Breast epithelium (tissue), 4 donors: ENCODE data around the gene PLVAP. TPM values are rescaled to one million over a fixed set of nuclear protein-coding genes. Genes with fewer than 3 reads are reported as not detected.

Experiments used
- DNase-seq, 2 donors: peaks; one replicate each; pipeline ENCODE4 v3.0.0-alpha.2; 2019; ENCODE audit warnings: low spot score in 2 of 2
- H3K27ac ChIP-seq, 2 donors: fragments of 200-600 bp; sonication (generic) in 1 of 2; one replicate each; pipeline ENCODE4 v1.5.1; 2016 to 2019; ENCODE audit warnings: mild to moderate bottlenecking in 1 of 2
- H3K27me3 ChIP-seq, 2 donors: fragments of 200-600 bp; sonication (generic) in 1 of 2; one replicate each; pipeline versions ENCODE4 v1.5.1 to v1.6.0; 2017 to 2019; ENCODE audit warnings: control low read depth in 1 of 2, mild to moderate bottlenecking in 1 of 2
- H3K36me3 ChIP-seq: fragments of 200-600 bp; one replicate; pipeline ENCODE4 v1.5.1; 2019
- H3K4me1 ChIP-seq, 2 donors: fragments of 200-600 bp; sonication (generic); one replicate each; pipeline ENCODE4 v1.5.1; 2016 to 2019; ENCODE audit warnings: control low read depth in 1 of 2
- H3K4me3 ChIP-seq, 3 donors: fragments of 200-600 bp; sonication (generic); 1 replicate in 2 of 3; 2 replicates in 1 of 3; pipeline ENCODE4 v1.5.1; 2016 to 2019; ENCODE audit warnings: mild to moderate bottlenecking in 3 of 3, moderate library complexity in 2 of 3
- H3K9me3 ChIP-seq, 2 donors: fragments of 200-600 bp; sonication (generic) in 1 of 2; one replicate each; pipeline ENCODE4 v1.5.1; 2016 to 2019; ENCODE audit warnings: control low read depth in 1 of 2
- CTCF ChIP-seq, 3 donors: fragments of 450-650 bp; IDR thresholded peaks; one replicate each; pipeline ENCODE4 v1.5.1; 2016 to 2017; ENCODE audit warnings: antibody characterized with exemption in 3 of 3, mild to moderate bottlenecking in 3 of 3, moderate library complexity in 3 of 3
- POLR2A ChIP-seq: fragments of 450-650 bp; IDR thresholded peaks from one replicate; pipeline ENCODE4 v1.6.1; 2016; ENCODE audit warnings: antibody characterized with exemption, mild to moderate bottlenecking, moderate library complexity
- POLR2AphosphoS5 ChIP-seq, 3 donors: sonication (generic); formaldehyde crosslinking; IDR thresholded peaks; one replicate each; pipeline ENCODE4 v1.6.1; 2017; ENCODE audit warnings: antibody characterized with exemption in 3 of 3
- intact Hi-C: fragments of 100-400 bp; cut with DNase I; formaldehyde crosslinking; loops from one replicate; pipeline ENCODE4 v1.15.1; 2023; ENCODE audit warnings: low total_unique reads
- total RNA-seq, 3 donors: library from RNA; depleted of rRNA; stranded (reverse); fragments of >200 nt; gene quantifications; one replicate each; pipeline ENCODE4 v1.1.0, GENCODE V29; 2016

Gene PLVAP, protein sequence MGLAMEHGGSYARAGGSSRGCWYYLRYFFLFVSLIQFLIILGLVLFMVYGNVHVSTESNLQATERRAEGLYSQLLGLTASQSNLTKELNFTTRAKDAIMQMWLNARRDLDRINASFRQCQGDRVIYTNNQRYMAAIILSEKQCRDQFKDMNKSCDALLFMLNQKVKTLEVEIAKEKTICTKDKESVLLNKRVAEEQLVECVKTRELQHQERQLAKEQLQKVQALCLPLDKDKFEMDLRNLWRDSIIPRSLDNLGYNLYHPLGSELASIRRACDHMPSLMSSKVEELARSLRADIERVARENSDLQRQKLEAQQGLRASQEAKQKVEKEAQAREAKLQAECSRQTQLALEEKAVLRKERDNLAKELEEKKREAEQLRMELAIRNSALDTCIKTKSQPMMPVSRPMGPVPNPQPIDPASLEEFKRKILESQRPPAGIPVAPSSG
- 10 to 100 TPM; 19.9 to 68.8 (median 51.2) TPM for total RNA-seq

DNA sequence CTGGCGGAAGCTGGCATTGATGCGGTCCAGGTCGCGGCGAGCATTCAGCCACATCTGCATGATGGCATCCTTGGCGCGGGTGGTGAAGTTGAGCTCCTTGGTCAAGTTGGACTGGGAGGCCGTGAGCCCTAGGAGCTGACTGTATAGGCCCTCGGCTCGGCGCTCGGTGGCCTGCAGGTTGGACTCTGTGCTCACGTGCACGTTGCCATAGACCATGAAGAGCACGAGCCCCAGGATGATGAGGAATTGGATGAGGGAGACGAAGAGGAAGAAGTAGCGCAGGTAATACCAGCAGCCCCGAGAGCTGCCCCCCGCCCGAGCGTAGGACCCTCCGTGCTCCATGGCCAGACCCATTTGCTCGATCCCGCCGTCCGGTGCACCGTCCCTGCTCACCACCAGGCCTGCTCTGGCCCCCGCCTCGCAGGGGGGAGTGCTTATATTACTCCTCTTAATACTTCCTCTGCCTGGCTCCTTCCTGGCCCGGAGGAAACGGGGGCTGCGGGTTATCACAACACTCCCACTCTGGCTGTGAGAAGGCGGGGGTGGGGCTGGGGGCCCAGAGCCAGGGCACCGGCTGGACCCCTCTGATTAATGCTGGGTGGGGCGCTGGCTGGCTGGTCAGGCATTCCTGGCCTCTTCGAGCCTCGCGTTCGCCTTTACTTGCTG is at the start of gene PLVAP:
Gene PLVAP (minus strand): TSS at position 408 of the 666 bp plus-strand sequence. CDS start 54 bp downstream, at position 354.
- H3K27me3 ChIP-seq = no peaks in the 10 kb centered on the region
- no peaks in the 10 kb centered on the region for H3K9me3 ChIP-seq
- TF ChIP-seq POLR2AphosphoS5 (IDR thresholded peaks at IDR 0.05) (no peak), POLR2A (no peak), CTCF (IDR thresholded peaks at IDR 0.05) (no peak)
- peak within 1 kb of the TSS; percentile 30 to 51 (median 32) for H3K4me3 ChIP-seq
- H3K4me1 ChIP-seq = no peaks in the 10 kb centered on the region
- no peak for DNase-seq
- peak within 1 kb of the TSS in 1 of 2 donors; percentile 48 for H3K27ac ChIP-seq
- intact Hi-C loops = no loop called here
- H3K36me3 ChIP-seq = no peaks in the 10 kb centered on the region

DNA sequence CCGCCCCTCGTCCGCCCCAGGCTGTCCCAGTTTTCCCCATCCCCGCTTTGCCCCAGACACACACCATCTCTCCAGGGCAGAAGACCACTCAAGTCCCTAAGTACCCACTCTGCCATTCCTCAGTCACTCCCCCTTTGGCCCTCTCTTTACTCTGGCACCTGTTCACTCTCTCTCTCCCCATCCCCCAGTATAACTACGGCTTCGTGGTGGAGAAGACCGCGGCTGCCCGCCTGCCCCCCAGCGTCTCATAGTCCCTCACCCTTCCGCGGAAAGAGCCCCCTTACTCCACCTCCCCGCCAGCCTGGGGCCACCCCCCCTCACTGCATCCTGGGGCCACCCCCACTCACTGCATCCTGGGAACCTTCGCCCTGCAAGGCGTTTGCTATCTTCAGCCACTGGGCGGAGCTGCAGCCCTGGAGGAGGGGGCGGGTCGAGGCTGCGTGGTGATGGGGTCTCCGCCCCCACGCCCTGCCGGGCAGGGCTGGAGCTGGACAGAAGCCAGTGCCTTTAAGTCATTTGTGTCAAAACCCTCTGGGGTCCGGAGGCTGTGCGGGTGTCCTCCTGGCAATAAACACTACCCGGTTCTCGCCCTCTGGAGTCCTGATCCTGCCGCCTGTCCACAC is 47.7 kb upstream of the PLVAP start:
- intact Hi-C loops = no loop called here
- Histone ChIP-seq H3K9me3 (no peaks in the 10 kb centered on the region), H3K36me3 (no peaks in the 10 kb centered on the region), H3K27me3 (no peaks in the 10 kb centered on the region), H3K4me3 (no peak overlapping the region), H3K27ac (no peak overlapping the region), H3K4me1 (no peaks in the 10 kb centered on the region)
- no peak for DNase-seq
- TF ChIP-seq CTCF (IDR thresholded peaks at IDR 0.05) (no peak), POLR2A (no peak), POLR2AphosphoS5 (IDR thresholded peaks at IDR 0.05) (no peak)

DNA sequence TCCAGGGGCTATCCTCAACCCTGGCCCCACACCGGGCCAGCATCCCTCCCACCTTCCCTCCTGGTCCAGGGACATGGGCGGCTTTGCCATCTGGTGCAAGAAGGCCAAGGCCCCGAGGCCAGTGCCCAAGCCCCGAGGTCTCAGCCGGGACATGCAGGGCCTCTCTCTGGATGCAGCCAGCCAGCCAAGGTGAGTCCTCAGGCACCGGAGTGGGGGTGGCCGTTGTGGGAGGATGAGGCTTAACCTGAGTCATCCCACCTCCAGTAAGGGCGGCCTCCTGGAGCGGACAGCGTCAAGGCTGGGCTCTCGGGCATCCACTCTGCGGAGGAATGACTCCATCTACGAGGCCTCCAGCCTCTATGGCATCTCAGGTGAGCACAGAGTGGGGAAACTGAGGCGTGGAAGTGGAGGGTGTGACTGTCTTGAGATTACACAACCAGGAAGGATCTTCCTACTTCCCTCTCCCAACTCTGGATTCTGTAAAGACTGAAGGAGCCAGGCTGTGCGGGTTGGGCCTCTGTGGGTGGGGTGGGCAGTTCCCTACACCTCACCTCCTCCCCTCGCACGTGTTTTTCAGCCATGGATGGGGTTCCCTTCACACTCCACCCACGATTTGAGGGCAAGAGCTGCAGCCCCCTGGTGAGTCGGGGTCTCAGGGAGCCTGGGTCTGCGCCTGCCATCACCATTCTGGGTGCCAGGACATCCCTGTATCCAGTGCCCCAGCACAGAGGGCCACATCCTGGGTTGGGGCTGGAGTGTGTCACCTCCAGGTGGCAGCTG is 46.5 kb upstream of the PLVAP start:
- no peak for TF ChIP-seq POLR2AphosphoS5 (IDR thresholded peaks at IDR 0.05)
- TF ChIP-seq CTCF (IDR thresholded peaks at IDR 0.05) = no peak
- no peak for TF ChIP-seq POLR2A
- Histone ChIP-seq H3K4me1 (no peaks in the 10 kb centered on the region), H3K27ac (no peak overlapping the region), H3K4me3 (no peak overlapping the region), H3K9me3 (no peaks in the 10 kb centered on the region), H3K27me3 (no peaks in the 10 kb centered on the region), H3K36me3 (no peaks in the 10 kb centered on the region)
- DNase-seq = no peak
- intact Hi-C loops = no loop called here

DNA sequence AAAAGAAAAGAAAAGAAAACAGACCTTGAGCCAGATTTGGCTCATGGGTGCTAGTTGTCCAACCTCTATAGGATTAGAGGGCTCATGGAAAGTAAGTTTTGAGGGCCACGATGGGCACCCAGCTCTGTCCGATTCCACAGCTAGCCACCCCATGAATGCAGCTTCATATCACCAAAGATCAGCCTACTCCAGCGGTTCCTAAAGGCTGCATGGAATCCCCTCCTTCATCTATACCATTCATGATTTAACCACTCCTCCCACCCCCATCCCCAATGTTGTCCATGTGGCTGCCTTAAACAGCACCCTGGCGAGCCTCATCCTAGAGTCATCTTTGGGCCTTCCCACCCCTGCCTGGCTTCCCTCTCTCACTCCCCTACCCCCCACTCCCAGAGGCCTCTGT is 44.8 kb upstream of the PLVAP start:
- DNase-seq = no peak

More for the DNA sequence above, 44.8 kb upstream of the PLVAP start:
- Histone ChIP-seq H3K27ac (no peak overlapping the region), H3K4me1 (no peaks in the 10 kb centered on the region), H3K27me3 (no peaks in the 10 kb centered on the region), H3K4me3 (no peak overlapping the region), H3K9me3 (no peaks in the 10 kb centered on the region), H3K36me3 (no peaks in the 10 kb centered on the region)
- intact Hi-C loops = no loop called here
- TF ChIP-seq CTCF (IDR thresholded peaks at IDR 0.05) = no peak
- no peak for TF ChIP-seq POLR2A
- no peak for TF ChIP-seq POLR2AphosphoS5 (IDR thresholded peaks at IDR 0.05)
